ENCODE measurements around the gene BST2. TPM values are rescaled to one million over a fixed set of nuclear protein-coding genes. Genes with fewer than 3 reads are reported as not detected.

The BST2 gene
- total RNA-seq, 4 donors from 2014 or later, result 61.5 to 153 (median 92.1) TPM

DNA sequence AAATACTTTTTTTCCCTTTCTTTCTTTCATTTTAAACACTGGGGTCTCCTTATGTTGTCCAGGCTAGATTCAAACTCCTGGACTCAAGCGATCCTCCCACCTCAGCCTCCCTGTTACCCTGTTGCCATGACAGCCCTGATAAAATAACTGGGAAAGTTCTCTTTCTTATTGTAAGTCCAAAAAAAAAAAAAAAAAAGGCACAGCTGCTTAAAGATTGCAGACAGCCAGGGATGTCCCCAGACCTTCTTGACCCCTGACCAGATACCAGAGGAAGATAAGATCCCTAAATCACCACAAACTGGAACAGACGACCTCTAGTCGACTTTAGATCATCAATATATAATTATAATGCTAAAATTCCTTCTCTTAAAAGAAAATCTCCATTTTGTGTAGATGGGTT, 13.3 kb upstream of the BST2 start:
- no peak for TF ChIP-seq CTCF (IDR thresholded peaks at IDR 0.05; ENCODE audit: low read depth)

GRCh38 chr19:17415121-17415520, 9.7 kb upstream of the BST2 start:
- no peak for TF ChIP-seq CTCF (IDR thresholded peaks at IDR 0.05; ENCODE audit: low read depth)

- no peak for TF ChIP-seq CTCF (IDR thresholded peaks at IDR 0.05; ENCODE audit: low read depth)
Observed at GRCh38 chr19:17414097-17414496, 8.7 kb upstream of the BST2 start.

DNA sequence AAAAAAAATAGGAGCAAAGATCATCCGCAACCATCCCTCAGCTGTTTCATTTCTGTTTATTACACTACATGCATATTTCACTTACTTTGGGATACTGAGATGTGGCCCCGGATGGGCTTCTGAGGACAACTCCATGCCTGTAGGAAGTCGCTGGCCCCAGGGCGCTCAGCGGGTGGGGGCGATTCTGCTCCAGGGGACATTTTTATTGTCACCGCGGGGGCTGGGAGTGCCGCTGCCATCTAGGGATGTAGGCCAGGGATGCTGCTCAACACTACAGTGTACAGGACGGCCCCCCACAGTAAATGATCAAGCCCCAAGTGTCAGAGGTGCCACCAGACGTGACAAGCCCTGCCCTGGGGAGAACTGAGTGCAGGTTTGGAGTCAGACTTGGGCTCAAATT, 6.4 kb upstream of the BST2 start:
- no peak for TF ChIP-seq CTCF (IDR thresholded peaks at IDR 0.05; ENCODE audit: low read depth)

- no peak for TF ChIP-seq CTCF (IDR thresholded peaks at IDR 0.05; ENCODE audit: low read depth)
Observed at GRCh38 chr19:17409990-17410389, 4.6 kb upstream of the BST2 start.

GRCh38 chr19:17406887-17407196, 1.4 kb upstream of the BST2 start:
- TF ChIP-seq CTCF (IDR thresholded peaks at IDR 0.05; ENCODE audit: low read depth), result no peak

- no peak for TF ChIP-seq CTCF (IDR thresholded peaks at IDR 0.05; ENCODE audit: low read depth)
Observed at GRCh38 chr19:17406046-17406886, 836 bp upstream of the BST2 start.

Data from subcutaneous adipose tissue (tissue), 4 donors.